Inflammatory macrophage treated with lipopolysaccharide for 1 hour (primary cell): ENCODE measurements around the gene GRK1.

Experiments used
- DNase-seq, 2 donors: peaks; one replicate each; pipeline ENCODE4 v3.0.0-alpha.2; 2020 to 2022

GRK1 gene

GRCh38 chr13:113763254-113763653 is 96.2 kb downstream of the GRK1 start:
- no peak for DNase-seq

DNA sequence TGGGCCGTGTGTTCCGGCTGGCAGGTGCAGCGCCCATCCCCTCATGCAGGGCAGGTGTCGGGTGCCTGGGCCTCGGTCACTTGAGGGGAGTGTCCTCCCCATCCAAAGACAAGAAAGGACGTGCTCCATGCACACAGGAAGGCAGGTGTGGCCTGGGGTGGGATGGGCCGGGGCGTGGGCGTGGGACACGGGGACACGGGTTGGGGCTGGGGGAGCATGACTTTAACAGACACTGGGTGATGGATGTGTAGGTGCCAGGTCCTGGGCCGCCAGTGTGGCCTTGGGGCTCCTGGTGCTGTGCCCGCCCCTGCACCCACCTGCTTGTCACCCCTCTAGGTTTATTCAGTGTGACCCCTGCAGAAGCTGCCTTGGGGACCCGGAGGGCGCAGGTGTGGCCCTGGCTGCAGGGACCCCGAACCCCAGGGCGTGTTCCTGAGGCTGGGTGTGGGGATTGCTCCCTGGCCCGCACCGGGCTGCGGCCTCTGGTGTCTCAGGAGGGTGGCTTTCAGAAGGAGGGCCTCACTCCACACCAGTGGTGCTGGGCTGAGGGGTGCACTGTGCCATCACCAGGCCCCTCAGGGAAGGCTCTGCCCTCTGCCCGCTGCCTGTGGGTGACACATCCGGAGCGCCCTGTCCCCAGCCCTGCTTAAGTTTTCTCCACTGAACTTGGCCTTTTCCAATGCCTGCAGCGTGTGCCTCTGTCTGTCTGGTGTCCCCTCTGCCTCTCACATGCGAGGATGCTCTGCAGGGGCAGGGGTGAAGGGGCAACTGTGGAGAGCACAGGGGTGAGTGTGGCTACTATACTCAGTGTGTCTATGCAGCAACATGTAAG is 97.2 kb downstream of the GRK1 start:
- no peak for DNase-seq

DNA sequence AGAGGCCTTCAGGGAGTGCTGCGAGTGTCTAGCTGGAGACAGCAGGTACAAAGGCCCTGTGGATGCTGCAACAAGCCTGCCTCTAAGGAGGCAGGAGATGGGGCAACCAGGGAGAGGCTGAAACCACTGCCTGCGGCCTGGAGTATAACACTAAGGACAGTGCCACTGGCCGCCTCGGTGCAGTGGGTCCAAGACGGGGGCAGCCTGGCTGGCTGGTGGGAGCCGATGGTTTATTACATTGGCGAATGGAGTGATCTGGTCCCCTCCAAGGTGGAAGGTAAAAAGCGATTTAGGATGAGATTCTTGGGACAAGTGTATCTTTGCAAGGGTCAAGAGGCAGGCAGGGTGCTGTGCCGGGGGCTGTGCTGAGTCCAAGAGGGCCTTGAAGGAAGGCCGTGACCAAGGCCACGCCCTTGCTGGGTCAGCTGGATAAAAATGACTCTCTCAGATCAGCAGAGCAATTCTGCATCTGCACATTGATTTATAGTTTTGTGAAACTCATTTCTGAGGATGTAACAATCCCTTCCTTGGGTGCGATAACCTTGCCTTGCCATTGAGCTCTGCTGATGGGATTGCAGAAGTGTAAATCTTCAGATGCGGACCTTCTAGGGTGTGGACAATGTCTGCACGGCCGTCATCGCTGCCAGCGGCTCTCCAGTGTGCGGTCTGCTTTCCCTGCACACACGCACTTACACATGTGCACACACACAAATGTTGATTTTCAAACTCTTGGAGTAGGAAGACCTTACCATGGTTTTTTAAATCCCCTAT is 98.0 kb downstream of the GRK1 start:
- no peak for DNase-seq

DNA sequence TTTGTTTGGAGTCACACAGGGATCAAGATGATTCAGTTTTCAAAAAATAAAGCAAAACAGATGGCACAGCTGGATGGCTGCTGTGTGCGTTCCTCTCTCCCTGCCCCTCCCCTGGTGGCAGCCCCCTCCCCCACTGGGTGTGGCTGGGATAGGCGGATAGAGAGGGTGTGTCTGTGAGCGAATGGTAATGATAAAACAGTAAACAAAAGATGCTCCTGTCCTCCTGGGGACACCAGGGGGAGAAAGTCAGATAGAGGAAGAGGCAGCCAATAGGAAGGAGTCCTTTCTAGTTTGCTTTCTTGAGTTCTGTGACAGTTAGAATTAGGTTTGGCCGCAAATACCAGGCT is 98.5 kb downstream of the GRK1 start:
- DNase-seq, result no peak

DNA sequence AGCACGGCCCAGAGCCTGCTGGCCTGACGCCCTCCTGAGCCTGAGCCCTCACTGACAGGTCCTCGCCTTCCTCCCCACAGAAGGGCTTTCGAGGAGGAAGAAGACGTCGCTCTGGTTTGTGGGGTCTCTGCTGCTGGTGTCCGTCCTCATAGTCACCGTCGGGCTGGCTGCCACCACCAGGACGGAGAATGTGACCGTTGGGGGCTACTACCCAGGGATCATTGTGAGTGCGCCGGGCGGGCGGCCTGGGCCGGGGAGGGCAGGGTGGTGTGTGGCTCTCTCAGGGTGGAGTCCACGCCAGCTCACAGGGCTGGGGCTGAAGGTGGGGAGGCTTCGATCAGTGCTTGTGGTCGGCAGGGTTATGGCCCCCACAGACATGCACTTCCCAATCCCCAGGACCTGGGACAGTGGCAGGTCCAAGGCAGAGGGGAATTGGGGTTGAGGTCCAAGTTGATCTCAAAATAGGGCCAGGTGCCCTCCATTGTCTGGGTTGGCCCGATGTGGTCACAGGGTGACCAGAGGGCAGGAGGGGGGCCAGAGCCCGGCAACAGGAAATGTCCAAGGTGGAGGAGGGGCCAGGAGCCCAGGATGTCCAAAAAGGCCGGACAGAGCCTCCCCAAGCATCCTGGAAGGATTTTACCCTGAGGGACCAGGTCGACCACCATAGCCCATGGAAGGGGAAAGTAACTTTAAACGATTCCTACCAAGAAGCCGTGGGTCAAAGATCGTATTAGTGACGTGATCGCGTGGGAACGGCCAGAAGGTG is 99.2 kb downstream of the GRK1 start:
- DNase-seq, result no peak

- no peak for DNase-seq
Observed at GRCh38 chr13:113767366-113767765, 100.3 kb downstream of the GRK1 start.

DNA sequence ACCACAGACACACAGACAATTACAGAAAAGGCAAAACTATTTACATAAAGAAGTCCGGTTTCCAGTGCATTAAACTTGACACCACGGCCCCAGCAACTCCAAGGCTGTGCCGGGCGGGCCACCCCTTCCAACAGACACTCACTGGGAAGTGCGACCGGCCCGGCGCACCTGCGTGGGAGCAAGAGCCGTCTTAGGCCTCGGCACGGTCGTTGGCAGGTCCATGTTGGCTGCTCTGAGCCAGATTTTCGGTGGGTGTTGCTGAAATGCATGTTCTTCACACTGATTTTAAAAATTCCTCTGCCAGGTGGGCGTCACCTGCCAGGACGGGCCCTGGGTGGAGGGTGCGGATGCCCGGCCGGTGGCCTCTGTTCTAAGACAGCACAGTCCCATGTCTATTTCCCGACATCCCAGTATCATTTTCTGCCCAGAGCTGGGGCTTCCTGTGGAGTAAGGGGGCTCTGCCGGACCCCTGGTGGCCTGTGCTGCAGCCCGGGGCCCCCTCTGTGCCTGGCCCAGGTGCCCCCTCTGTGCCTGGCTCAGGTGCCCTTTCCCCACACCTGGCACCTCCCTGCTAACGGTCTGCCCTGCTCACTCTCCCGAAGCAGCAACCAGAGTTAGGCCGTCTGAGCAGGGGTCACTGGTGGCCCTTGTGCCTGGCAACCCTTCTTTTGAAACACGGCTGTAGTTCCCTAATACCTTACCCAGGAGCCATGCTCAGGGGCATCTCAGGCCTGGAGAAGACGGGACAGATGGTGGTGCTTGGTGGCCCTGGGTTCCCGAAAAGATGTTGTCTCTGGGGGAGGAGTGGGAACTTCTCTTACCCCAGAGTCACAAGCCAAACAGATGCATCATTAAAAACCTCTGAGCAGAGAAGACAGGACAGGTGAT is 101.2 kb downstream of the GRK1 start:
- DNase-seq, result no peak

GRCh38 chr13:113769106-113769505 is 102.1 kb downstream of the GRK1 start:
- DNase-seq, result no peak

DNA sequence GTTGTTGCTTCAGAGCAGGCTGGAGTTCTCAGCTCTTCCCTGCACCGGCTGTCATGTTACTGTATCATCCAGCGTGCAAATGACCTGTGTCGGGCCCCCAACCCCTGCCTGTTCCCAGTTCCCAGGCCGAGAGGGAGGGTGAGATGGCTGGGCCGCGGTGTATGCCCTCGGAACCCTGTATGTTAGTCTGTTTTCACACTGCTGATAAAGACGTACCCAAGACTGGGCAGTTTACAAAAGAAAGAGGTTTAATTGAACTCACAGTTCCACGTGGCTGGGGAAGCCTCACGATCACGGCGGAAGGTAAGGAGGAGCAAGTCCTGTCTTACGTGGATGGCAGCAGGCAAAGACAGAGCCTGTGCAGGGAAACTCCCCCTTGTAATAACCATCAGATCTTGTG is 102.9 kb downstream of the GRK1 start:
- DNase-seq, result no peak

DNA sequence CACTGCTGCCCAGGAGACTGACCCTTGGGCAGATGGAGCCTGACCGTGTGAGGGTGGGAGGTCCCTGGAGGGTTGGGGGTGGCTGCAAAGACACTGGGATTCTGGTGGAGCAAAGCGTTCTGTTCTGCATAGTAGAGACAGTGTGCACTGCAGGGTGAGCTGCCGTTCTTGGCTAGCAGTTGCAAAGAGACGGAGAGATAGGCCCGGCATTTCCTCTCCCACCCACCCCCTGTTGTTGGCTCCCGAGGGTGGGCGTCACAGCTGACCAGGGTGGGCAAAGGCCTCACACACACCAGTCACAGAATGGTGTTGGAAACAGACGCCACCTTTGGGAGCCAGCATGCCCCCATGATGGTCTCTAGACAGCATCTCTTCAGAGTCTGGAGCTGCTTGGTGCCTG is 103.4 kb downstream of the GRK1 start:
- DNase-seq, result no peak

GRCh38 chr13:113770937-113771336 is 103.9 kb downstream of the GRK1 start:
- no peak for DNase-seq

GRCh38 chr13:113771709-113772331 is 104.8 kb downstream of the GRK1 start:
- peak in 1 of 2 donors; percentile 9 for DNase-seq

- no peak for DNase-seq
Observed at GRCh38 chr13:113774177-113775107, 107.4 kb downstream of the GRK1 start.

DNA sequence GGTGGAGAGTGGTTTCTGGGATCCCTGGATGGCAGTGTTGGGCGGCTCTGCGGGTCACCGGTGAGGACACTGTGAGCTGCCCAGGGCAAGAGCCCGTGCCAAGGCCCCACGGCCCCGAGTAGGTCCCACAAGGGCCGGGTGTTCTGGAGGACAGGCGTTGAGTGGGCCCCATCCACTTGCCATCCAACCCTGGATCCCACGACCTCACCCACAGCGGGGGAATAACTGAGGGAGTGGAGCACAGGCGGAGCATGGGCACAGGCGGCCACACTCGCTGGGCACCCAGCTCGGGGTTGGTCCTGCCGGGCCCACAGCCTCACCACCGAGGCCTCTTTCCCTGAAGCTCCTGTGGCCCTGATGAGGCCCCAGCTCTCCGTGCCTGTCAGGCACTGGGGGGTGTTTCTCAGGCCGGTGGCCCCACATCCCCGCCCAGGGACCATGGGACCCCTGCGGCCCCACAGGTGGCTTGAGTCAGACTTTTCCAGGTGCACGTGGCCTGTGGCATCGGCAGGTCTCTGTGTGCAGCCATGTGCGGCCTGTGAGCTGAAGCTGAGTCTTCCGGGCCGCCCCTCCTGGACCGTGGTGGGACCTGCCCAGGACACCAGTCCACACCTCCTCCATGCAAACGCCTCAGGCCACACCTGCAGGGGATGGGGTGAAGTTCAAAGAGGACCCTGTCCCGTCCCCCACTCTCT is 108.6 kb downstream of the GRK1 start:
- no peak for DNase-seq

DNA sequence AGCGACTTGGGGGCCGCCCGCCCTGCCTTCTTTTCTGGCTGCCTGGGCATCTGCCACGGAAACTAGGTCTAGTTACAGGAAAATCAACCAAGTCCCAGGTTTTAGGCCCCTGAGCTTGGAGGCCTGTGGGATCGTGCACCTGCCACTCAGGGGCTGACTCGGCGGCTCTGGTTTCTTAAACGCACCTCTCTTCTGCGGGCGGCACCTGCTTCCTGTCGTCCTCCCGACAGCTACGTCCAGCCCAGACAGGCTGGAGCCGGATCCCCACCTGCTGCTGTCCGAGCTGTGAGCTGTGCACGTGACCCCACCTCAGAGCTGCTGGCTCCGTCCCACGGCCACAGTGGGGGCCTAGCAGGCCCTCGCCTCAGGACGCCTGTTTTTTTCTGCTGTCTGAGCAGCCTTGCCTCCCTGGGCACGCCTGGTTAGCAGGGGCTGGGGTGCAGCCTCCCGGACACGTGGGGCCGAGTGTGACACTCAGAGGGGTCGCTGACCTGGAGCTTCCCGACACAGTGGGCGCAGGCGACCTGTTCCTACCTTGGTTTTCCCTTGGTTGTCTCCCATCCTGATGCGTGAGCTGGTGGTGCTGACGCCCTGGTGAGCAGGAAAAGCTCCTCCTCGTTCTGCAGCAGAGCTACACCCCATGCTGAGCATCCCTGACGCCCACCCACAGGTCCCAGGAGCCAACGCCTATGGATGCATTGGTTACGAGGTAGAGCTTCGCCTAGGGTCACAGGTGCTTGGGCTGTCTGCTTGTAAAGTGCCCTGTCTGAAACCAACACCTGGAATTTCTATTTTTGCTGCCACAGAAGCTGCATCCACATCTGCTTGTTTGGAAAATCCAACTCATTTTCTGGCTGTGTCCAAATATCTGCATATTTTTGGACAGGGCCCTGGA is 109.5 kb downstream of the GRK1 start:
- no peak for DNase-seq

GRCh38 chr13:113777311-113778260 is 110.6 kb downstream of the GRK1 start:
- DNase-seq, result no peak

- no peak for DNase-seq
Observed at GRCh38 chr13:113781571-113781970, 114.6 kb downstream of the GRK1 start.

DNA sequence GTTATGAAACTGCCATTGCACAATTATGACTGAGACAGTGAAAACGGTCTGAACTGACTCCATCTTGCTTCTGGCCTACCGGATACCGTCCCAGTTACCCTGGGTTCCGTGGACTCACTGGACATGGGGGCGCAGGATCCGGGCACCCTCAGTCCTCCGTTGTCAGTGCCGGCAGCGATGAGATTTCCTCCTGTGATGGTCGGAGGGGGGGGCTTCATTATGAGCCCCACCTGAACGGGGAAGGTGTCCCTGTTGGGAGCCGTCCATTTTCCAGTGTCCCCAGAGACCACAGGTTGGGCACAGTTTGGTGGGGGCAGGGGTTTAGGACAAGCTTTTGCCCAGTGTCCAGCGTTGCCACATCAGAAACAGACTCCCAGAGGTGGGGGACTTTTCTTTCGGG is 115.5 kb downstream of the GRK1 start:
- DNase-seq, result no peak
